Activated CD8-positive, alpha-beta memory T cell treated with anti-CD3 and anti-CD28 coated beads, Interleukin-2, amount 50 U/mL, for 48 hours (primary cell): Measurements from ENCODE around the gene SH2D3C.

ENCODE experiments used
- DNase-seq: peaks from one replicate; pipeline ENCODE4 v3.0.0-alpha.2; 2020

SH2D3C gene, protein sequence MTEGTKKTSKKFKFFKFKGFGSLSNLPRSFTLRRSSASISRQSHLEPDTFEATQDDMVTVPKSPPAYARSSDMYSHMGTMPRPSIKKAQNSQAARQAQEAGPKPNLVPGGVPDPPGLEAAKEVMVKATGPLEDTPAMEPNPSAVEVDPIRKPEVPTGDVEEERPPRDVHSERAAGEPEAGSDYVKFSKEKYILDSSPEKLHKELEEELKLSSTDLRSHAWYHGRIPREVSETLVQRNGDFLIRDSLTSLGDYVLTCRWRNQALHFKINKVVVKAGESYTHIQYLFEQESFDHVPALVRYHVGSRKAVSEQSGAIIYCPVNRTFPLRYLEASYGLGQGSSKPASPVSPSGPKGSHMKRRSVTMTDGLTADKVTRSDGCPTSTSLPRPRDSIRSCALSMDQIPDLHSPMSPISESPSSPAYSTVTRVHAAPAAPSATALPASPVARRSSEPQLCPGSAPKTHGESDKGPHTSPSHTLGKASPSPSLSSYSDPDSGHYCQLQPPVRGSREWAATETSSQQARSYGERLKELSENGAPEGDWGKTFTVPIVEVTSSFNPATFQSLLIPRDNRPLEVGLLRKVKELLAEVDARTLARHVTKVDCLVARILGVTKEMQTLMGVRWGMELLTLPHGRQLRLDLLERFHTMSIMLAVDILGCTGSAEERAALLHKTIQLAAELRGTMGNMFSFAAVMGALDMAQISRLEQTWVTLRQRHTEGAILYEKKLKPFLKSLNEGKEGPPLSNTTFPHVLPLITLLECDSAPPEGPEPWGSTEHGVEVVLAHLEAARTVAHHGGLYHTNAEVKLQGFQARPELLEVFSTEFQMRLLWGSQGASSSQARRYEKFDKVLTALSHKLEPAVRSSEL

DNA sequence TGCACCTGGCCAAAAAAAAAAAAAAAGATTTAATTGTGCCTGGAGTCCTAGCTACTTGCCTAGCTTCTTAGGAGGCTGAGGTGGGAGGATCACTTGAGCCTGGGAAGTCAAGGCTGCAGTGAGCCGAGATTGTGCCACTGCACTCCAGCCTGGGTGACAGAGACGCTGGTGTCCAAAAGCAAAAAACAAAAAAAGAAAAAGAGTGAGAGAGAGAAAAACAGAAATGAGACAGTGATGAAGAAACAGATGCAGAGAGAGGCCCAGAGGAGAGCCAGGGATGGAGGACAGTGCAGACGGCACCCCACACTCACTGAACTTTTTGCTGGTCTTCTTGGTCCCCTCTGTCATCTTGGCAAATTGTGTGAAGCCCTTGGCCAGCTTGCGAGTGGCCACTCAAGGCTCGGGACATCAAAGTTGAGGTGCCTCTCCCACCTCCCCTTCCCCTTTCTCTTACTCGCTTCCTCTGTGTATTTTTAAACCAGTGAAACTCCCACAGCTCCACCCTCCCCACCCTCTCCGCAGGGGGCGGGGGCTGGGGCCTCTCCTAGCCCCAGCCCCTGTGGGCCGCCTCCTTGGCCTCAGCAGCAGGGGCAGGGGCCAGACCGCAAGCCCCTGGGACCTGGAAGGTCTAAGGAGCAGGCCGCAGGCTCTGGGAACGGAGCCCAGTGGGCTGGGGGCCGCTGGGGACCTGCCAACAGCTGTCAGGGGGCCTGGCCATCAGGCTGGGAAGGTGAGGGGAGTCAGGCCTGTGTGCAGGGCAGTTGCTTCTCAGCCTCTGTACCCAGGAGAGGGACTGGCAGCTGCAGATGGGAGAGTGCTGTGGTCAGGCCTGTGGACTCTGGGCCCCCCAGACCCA lies at the start of gene SH2D3C:
SH2D3C (minus strand) TSS at position 387 of the 856 bp plus-strand sequence; CDS start at position 348, 39 bp downstream.
- DNase-seq: no peak

DNA sequence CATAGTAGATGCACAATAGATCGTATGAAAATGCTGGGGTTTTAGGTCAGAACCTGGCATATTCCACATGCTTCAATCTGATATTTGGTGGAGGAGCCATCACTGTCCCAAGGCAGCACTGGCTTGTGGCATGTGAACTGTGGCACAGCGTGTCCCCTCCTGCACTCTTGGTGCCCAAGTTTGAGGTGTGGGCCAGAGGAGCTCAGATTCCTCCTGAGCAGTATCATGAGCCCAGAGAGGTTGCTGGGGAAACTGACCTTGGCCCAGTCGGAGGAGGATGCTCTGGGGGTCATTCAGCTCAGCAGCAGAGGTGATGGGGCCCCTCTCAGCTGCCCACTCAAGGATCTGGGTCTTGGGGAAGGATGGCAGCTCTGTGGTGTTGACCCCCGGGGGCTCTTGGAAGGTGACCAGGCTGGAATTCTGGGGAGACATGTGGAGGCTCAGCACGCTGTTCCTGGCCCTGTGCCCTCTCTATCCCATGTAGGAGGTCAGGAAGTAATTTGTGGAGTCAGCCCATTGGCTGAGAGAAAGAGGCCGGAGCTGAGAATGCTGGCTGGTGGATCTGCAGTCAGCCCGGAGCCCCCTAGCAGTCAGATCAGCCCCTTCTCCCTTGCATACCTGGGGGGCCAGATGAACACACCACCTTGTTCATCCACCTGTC lies 47.9 kb upstream of the SH2D3C start:
- no peak for DNase-seq

DNA sequence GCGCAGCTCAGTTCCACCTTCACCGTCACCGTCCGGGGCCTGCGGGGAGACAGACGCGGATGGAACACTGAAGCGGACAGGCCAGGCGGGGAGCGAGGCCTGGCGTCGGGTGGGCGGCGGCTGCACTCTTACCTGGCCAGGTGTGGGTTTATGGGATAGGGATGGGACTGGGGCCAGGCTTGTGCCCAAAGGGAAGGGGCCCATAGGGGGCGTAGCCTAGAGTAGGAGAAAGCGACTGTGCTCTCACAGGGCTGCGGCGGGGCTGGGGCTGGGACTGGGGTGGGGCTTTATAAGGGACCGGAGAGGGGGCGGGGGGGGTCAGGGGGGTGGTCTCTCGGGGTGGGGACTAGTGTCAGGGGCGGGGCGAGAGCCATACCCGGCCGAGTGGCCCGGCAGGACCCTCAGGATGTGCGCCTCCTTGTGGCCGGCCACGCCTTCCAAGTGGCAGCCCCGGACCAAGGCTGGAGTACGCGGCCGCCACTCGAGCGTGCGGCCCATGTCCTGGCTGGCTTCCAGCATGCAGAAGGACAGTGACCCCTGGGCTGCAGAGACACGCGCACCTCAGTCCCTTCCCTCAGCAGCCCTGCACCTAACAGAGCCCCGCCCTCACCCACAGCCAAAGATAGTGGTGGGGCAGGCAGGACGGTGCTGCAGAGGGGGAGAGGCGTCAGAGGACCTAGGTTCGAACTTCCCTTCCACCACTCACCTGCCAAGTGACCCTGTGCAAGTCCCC lies 47.0 kb upstream of the SH2D3C start:
- DNase-seq: no peak

DNA sequence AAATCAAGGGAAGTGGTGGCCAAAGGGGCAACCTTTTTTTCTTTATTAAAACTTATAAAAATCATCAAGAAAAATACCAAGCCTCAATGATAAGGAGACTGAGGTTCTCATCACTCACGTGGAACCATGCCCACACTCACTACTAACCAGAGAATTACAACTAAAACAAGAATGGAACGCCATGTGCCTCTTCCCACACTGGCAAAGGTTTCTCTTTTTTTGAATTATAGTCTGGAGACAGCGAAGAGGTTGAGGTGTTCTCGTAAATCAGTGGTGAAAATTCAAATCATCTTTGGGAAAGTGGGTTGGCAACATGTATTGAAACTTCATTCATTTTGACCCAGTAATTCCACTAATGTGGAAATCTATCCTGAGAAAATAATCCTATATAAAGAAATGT lies 43.6 kb upstream of the SH2D3C start:
- no peak for DNase-seq

DNA sequence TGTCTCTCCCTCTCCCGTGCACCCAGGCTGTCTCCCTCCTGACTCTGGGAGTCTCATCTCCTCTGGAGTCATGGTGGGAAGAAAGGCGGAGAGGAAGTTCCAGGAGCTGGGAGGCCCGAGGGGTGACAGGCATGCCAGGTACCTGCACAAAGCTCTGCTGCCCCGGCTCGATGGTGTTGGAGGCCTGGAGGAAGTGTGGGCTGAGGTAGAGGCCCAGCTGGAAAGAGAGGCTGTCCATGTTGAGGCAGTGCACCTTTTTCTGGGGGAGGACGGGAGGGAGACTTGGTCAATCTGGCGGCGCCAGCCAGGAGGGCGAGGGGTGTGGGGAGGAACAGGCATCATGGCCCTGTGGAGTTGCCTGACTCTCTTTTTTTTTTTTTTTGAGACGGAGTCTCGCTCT lies 40.1 kb upstream of the SH2D3C start:
- no peak for DNase-seq

DNA sequence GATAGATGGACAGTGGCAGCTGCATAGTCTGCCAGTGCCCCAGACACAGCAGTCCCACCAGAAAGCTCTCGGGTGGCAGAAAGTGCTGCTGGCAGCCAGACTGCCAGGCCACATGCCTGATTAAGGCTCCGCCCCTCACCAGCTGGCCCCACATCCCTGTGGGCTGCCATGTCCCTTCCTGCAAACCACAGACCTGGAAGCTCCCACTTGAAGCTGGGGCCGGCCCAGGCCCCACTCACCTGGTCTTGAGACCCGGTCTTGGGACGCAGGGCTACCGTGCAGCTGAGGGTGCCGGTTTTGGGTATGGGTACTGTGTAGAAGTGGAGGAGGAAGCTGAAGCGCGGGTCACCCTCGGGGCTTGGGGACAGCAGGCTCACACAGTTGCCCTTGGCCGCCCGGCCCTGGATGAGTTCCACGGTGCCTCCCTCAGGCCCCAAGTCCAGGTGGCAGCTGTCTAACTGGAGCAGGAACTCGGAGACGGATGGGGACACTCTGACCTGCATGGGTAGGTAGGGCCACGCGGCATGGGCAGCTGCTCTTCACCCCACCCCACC lies 39.5 kb upstream of the SH2D3C start:
- DNase-seq: no peak

DNA sequence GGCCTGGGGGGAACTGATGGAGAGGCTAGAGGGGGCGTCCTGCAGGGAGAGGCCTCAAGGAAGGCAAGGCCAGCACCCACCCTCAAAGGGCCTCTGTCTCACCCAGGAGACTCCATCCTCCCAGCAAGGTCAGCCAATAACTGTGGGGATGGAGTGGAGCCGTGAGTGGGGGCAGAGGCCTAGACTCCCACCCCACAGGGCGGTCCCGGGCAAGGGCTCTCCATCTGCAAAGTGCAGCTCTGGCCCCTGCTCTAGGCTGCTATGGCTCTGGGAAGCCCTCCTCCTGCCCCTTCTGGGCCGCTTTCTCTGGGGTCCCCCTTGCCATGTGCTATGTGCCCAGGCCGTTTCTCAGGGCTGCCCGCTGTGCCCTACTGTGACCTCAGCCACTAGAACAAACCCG lies 38.3 kb upstream of the SH2D3C start:
- DNase-seq: no peak

DNA sequence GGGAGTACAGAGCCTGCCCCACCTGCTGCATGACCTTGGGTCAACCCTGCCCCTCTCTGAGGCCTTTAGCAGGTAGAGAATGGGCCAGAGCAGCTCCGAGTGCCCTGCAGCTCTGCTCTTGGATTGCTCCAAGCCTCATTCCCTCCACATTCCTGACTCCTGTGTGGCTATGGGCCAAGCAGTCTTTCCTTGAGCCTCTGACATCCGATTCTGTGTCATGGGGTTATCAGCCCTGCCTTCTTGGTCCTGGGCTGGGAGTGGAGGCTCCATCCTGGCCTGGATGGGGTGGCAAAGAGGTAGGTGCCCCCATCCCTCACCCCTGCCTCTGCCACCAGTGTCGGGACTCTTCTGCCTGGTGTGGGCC lies 37.9 kb upstream of the SH2D3C start:
- no peak for DNase-seq

DNA sequence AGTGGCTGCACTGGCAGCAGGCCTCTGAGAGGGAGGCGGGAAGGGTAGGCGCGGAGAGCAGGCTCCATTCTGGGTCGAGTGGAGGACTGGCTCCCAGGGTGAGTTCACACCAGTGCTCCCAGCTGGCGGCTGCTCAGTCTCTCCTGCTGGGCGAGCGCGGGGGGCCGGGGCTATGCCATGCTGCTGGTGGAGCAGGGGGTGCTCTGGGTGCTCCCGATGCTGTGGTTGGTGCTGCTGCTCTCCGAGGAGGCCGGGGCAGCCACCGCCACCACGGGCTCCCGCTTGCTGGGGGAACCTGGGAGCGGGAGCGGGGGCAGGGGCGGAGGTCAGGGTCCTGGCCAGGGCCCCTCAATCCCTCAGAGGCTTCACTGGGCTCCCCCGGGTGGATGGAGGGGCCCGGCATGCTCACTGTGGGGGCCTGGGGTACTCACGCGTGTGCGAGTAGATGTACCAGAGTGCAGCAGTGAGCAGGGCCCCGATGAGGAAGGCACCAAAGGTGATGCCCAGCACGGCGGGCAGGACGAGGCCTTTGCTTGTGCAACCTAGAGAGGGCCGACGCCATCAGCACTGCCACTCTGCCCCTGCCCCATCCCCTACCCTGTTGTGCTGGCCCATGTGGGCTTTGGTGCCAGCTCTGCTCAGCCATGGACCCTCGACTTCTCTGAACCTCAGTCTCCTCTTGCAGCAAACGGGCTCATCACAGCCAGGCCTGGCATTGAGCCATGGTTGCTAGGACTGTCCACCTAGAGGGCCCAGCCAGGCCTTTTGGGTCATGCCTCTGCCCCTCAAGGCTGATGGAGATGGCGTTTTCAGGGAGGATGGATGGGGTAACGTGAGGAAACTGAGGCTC lies 37.3 kb upstream of the SH2D3C start:
- DNase-seq: no peak

DNA sequence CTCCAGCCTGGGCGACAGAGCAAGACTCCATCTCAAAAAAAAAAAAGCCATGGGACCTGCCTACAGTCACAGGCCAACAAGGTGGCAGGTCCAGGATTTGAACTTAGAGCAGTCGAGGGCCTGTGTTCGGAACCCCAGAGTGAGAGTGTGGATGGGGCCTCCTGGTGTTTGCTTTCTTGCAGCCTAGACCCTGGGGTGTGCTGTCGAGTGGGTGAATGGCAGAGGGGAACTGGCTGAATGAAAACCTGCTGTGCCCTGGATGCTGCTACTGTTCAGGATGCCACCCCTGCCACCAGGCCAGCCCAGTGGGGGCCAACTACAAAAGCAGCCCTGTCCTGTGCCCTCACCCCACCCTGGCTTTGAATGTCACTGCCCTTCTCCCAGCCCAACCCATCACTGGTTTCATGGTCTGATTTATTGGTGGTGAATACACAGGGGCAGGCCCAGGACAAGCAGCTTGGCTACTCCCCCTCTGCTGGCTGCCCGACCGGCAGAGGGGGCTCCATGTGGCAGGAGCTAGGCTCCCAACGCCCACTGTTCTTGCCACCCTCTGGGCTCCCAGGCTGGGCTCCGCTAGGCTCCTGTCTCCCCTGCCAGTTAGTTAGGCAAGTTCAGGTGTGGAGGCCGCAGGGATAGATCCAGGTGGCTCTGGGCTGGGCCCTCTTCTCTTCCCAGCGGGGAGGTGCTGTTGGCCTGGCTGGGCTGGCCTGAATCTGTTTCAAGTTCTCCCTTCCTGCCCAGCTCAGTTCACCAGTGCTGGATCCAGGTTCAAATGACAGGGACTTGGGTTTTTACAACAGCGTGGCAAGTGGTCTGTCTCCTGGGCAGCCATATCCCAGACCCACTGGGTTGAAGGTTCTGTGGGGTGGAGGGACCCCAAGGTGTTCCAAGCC lies 36.4 kb upstream of the SH2D3C start:
- DNase-seq: no peak

DNA sequence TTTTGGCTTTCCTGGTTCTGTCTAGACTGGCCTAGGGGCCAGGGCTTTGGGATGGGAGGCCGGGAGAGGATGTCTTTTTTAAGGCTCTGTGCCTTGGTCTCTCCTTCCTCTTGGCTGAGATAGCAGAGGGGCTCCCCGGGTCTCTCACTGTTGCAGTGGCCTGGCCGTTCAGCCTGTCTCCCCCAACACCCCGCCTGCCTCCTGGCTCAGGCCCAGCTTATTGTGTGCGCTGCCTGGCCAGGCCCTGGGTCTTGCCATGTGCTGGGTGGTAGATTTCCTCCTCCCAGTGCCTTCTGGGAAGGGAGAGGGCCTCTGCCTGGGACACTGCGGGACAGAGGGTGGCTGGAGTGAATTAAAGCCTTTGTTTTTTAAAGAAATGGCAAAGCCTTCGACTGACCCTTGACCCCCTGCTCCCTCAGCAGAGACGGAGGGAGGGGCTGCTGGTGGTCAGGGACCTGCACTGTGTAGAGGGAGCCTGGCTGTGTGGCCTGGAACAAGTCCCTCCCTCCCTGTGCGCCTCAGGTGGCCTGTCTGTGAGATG lies 35.3 kb upstream of the SH2D3C start:
- DNase-seq: no peak

DNA sequence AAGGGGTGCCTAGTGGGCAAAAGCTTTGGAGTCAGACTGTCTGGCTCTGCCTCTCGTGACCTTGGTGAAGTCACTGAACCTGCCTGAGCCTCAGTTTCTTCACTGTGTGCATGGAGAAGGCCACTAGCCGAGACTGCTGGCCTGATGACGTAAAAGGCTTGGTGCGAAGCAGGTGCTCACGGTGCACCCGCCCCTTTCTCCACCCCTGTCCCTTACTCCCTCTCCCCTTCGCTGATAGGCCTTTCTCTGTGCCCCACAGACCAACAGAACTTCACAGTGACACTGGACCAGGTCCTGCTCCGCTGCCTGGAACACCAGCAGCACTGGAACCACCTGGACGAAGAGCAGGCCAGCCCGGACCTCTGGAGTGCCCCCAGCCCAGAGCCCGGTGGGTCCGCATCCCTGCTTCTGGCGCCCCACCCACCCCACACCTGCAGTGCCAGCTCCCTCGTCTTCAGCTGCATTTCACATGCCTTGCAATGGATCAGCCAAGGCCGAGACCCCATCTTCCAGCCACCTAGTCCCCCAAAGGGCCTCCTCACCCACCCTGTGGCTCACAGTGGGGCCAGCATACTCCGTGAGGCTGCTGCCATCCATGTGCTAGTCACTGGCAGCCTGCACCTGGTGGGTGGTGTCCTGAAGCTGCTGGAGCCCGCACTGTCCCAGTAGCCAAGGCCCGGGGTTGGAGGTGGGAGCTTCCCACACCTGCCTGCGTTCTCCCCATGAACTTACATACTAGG lies 34.6 kb upstream of the SH2D3C start:
- no peak for DNase-seq

DNA sequence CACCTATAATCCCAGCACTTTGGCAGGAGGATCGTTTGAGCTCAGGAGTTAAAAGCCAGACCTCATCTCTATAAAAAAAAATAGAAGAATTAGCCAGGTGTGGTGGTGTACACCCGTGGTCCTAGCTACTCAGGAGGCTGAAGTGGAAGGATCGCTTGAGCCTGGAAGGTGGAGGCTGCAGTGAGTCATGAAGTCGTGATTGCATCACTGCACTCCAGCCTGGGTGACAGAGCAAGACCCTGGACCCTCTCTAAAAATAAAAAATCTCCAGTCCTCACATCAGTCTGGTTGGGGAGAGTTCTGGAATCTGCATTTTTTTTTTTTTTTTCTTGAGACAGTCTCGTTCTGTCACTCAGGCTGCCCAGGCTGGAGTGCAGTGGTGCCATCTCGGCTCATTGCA lies 33.5 kb upstream of the SH2D3C start:
- no peak for DNase-seq

DNA sequence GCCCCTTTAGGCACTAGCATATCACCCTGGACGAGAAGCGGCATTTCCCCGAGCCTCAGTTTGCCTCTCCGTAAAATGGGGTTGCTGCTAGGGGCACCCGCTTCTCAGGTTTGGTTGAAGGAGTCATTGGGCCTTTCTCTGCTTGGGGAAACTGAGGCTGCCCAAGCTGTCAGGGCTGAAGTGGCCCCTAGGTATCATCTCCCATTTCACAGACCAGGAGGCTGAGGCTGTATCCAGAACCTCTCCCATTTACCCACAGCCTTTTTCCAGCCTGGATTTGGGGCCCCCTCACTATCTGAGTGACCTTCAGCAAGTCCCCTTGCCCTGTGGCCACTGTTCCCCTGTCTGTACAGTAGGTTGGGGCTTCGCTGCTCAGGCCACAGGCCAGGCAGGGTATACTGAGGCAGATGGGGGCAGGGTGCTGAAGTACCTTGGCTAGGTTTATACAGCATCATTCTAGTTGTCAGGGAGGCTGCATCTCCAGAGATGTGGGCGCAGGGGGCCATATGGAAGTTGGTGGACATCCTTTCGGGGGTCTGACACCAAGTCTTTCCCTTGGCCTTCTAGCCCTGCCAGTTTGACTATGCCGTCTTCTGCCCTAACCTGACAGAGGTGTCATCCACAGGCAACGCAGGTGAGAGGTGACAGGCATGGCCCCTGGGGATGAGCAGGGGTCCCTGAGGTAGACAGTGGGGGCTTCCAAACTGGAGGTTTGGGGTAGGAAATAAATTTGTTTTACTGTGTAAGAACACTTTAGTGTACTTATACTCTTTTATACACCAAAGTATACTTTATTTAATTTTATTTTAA lies 32.1 kb upstream of the SH2D3C start:
- DNase-seq: no peak

DNA sequence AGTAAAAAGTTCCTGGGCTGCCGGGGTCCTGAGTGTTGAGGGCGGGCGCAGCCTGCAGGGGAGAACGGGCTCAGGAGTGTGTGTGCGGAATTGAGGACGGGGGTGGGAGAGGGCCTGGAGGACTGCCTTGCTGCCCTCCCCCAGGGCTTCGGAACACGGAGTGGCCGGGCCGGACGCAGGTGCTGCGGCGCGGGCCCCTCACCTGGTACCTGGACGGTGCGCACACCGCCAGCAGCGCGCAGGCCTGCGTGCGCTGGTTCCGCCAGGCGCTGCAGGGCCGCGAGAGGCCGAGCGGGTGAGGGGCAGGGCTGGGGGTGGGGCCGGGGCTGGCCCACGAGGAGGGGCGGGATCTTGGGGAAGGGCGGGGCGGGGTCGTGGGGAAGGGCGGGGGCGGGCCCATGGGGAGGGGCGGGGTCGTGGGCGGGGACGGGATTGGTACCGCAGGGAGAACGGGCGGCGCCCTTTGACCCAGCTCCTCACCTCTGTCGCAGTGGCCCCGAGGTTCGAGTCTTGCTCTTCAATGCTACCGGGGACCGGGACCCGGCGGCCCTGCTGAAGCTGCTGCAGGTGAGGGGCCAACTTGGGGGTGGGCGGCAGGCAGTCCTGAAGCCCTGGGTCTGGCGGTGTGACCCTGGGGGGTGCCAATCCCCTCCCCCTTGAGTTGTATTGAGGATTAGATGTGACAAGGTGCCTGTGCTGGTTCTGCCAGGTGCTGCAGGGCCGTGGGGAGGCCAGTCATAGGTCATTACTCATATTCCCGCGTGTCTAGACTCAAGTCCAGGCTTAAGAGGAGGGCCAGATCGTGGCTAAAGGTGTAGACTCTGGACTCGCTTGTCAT lies 31.3 kb upstream of the SH2D3C start:
- DNase-seq: no peak

DNA sequence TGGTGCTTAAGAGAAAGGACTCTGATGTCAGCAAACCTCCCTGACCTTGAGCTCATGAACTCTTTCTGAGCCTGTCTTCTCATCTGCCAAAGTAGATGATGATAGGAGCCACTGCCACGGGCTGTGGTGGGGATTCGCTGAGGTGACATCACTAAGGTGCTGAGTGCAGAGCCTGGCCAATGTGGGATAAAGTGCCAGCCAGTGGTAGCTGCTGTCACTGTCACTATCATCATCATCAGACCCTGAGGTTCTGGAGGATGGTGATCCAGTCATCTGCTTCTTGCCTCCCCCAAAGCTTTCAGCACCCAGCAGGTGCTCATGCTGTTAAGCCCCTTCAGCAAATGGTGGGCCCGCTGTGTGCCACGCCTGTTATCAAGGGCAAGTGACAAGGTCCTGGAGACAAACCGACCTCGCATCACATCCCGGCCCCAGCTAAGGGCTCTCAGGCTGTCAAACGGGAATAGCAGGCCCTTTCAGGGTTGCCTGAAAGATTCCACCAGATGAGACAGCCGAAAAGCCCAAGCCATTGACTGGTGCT lies 30.6 kb upstream of the SH2D3C start:
- DNase-seq: no peak
